Parathyroid adenoma (tissue), 2 donors: Measurements from ENCODE around the gene TSHR.
"Not testable (repeated sequence)": the region's sequence is repeated elsewhere in the genome, so short reads cannot be mapped to it uniquely, and the experiment has no call there.

ENCODE experiments used
- H2AFZ ChIP-seq: fragments of 300-600 bp; sonication (generic); one replicate; pipeline ENCODE4 v1.7.0; 2017; ENCODE audit warnings: antibody characterized with exemption, mild to moderate bottlenecking
- H3K27ac ChIP-seq: fragments of 300-600 bp; sonication (generic); one replicate; pipeline ENCODE4 v1.7.0; 2017
- H3K27me3 ChIP-seq: fragments of 300-600 bp; sonication (generic); one replicate; pipeline ENCODE4 v1.7.0; 2017; ENCODE audit warnings: low read length; ENCODE audit not compliant: control insufficient read depth, insufficient read depth
- H3K36me3 ChIP-seq: fragments of 300-600 bp; sonication (generic); one replicate; pipeline ENCODE4 v1.7.0; 2017; ENCODE audit warnings: low read length; ENCODE audit not compliant: control insufficient read depth, insufficient read depth
- H3K4me1 ChIP-seq: fragments of 300-600 bp; sonication (generic); one replicate; pipeline ENCODE4 v1.7.0; 2017; ENCODE audit warnings: control low read depth
- H3K4me2 ChIP-seq: fragments of 300-600 bp; sonication (generic); one replicate; pipeline ENCODE4 v1.7.0; 2017; ENCODE audit warnings: low read length
- H3K4me3 ChIP-seq: fragments of 300-600 bp; sonication (generic); one replicate; pipeline ENCODE4 v1.7.0; 2017; ENCODE audit warnings: low read depth, low read length
- H3K79me2 ChIP-seq: fragments of 300-600 bp; sonication (generic); one replicate; pipeline ENCODE4 v1.7.0; 2017; ENCODE audit warnings: control low read depth
- H3K9ac ChIP-seq: fragments of 300-600 bp; sonication (generic); one replicate; pipeline ENCODE4 v1.7.0; 2017; ENCODE audit warnings: mild to moderate bottlenecking
- H3K9me3 ChIP-seq: fragments of 300-600 bp; sonication (generic); one replicate; pipeline ENCODE4 v1.7.0; 2017; ENCODE audit warnings: low read length; ENCODE audit not compliant: control insufficient read depth
- TF ChIP-seq, protein P1 (sequence below): fragments of 300-600 bp; sonication (generic); IDR thresholded peaks from one replicate; pipeline ENCODE4 v1.7.0; 2017; ENCODE audit warnings: antibody characterized with exemption, mild to moderate bottlenecking
- donor health status: primary hyperparathyroidism.

The TSHR gene

DNA sequence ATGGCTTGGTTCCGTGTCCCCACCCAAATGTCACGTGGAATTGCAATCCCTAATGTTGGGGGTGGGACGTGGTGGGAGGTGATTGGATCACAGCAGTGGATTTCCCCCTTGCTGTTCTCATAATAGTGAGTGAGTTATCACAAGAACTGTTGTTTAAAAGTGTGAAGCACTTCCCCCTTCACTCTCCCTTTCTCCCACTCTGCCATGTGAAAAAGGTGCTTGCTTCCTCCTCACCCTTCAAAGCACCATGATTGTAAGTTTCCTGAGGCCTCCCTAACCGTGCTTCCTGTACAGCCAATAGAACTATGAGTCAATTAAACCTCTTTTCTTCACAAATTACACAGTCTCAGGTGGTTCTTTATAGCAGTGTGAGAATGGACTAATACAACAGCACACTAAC lies 8.6 kb upstream of the TSHR start:
- no peaks in the 10 kb centered on the region for H3K79me2 ChIP-seq
- peaks cover 7% of the 10 kb centered on the region for H3K4me1 ChIP-seq
- H3K27ac ChIP-seq: no peak overlapping the region
- TF ChIP-seq, protein P1, sequence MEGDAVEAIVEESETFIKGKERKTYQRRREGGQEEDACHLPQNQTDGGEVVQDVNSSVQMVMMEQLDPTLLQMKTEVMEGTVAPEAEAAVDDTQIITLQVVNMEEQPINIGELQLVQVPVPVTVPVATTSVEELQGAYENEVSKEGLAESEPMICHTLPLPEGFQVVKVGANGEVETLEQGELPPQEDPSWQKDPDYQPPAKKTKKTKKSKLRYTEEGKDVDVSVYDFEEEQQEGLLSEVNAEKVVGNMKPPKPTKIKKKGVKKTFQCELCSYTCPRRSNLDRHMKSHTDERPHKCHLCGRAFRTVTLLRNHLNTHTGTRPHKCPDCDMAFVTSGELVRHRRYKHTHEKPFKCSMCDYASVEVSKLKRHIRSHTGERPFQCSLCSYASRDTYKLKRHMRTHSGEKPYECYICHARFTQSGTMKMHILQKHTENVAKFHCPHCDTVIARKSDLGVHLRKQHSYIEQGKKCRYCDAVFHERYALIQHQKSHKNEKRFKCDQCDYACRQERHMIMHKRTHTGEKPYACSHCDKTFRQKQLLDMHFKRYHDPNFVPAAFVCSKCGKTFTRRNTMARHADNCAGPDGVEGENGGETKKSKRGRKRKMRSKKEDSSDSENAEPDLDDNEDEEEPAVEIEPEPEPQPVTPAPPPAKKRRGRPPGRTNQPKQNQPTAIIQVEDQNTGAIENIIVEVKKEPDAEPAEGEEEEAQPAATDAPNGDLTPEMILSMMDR: no peak
- H2AFZ ChIP-seq: no peak overlapping the region
- no peaks in the 10 kb centered on the region for H3K27me3 ChIP-seq
- no peaks in the 10 kb centered on the region for H3K36me3 ChIP-seq
- H3K4me3 ChIP-seq: no peak overlapping the region
- no peaks in the 10 kb centered on the region for H3K9me3 ChIP-seq
- no peak overlapping the region for H3K9ac ChIP-seq
- no peak overlapping the region for H3K4me2 ChIP-seq

DNA sequence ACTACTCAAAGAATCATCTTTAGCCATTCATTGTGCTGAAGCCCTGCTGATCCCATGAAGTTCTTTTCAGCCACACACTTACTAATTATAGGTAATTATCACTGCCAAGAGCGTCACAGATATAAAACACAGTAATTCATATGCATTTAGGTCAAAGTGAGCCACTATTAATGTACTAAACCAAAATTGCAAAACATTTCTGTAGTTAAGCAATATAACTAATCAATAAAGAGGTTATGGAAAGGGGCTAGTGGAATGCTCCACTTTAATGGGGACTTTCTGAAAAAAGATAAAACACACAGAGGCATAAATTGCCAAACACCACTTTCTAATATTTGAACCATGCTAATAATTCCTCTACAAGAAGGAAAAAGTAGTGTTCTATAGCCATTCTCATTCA lies 7.1 kb upstream of the TSHR start:
- no peaks in the 10 kb centered on the region for H3K27me3 ChIP-seq
- H3K27ac ChIP-seq: no peak overlapping the region
- TF ChIP-seq, protein P1: no peak
- H3K4me2 ChIP-seq: no peak overlapping the region
- no peak overlapping the region for H2AFZ ChIP-seq
- H3K9me3 ChIP-seq: no peaks in the 10 kb centered on the region
- H3K36me3 ChIP-seq: no peaks in the 10 kb centered on the region
- H3K9ac ChIP-seq: no peak overlapping the region
- no peaks in the 10 kb centered on the region for H3K79me2 ChIP-seq
- no peak overlapping the region for H3K4me3 ChIP-seq
- no peaks in the 10 kb centered on the region for H3K4me1 ChIP-seq

DNA sequence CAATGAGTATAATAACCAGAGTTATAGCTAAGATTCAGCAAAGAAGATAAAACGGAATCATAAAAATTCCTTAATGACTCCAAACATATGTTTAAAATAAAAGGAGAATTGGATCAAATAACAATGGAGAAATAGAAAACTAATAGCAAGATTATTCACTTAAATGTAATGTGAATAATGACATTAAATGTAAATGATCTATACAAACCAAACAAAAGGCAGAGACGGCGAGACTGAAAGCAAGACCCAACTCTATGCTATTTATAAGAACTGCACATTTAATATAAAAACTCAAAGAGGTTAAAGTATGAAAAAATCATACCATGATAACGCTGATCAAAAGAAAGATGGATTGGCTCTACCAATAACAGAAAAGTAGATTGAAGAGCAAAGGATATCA lies 3.9 kb upstream of the TSHR start:
- Histone ChIP-seq H2AFZ (no peak overlapping the region), H3K4me3 (no peak overlapping the region), H3K27me3 (peaks cover 4% of the 10 kb centered on the region), H3K27ac (no peak overlapping the region), H3K79me2 (no peaks in the 10 kb centered on the region), H3K4me2 (no peak overlapping the region), H3K9me3 (no peaks in the 10 kb centered on the region), H3K9ac (no peak overlapping the region), H3K4me1 (peaks cover 4% of the 10 kb centered on the region), H3K36me3 (no peaks in the 10 kb centered on the region)
- TF ChIP-seq, protein P1: no peak

DNA sequence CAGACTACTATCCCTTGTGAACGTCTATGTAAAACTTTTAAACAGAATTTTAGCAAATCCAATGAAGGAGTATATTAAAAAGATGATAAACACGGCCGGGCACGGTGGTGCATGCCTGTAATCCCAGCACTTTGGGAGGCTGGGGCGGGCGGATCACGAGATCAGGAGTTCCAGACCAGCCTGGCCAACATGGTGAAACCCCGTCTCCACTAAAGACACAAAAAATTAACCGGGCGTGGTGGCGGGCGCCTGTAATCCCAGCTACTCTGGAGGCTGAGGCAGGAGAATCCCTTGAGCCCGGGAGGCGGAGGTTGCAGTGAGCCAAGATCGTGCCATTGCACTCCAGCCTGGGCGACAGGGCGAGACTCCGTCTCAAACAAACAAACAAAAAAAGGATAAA lies 2.2 kb upstream of the TSHR start:
- not testable (repeated sequence) for H3K4me2 ChIP-seq, H3K27me3 ChIP-seq, H3K4me3 ChIP-seq, H3K36me3 ChIP-seq, H3K79me2 ChIP-seq, H3K9ac ChIP-seq, H2AFZ ChIP-seq, H3K9me3 ChIP-seq, H3K27ac ChIP-seq, H3K4me1 ChIP-seq

DNA sequence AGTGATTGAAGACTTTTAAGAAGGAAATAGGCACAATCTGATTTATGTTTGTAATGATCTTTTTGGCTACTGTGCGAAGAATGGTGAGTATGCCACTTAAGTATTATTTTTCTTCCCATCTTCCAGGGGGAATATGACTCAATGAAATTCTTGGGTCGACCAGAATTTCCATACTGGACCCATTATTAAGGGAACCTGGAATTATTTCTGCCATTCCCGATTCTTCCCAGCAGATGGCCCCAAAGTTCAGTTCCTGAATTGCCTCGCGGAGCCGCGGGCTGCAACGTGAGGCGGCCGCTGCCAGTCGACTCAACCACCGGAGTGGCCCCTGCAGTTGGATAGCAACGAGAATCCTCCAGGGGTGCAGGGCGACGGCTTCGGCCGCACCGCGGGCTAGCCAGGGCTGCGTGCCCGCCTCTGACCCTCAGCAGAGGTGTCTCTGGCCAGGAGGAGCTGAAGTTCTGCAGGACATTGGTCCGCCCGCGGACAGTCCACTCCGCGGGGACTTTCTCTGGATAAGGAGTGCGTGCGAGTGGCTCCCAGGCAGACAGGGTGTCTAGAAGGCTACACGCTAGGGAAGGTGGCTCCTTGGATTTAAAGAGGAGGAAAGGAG lies 628 bp upstream of the TSHR start:
- Histone ChIP-seq H3K27me3 (peaks cover 4% of the 10 kb centered on the region), H3K79me2 (no peaks in the 10 kb centered on the region), H3K36me3 (no peaks in the 10 kb centered on the region), H3K4me3 (peak overlapping the region; percentile 54), H3K9me3 (no peaks in the 10 kb centered on the region), H3K9ac (no peak overlapping the region), H3K4me1 (peaks cover 4% of the 10 kb centered on the region), H3K4me2 (peak overlapping the region; percentile 97), H2AFZ (peak overlapping the region; percentile 79), H3K27ac (no peak overlapping the region)
- TF ChIP-seq, protein P1: peak; percentile 85
